ENCODE data around the gene RPL18.

Gene RPL18

GRCh38 chr19:48609571-48610108 lies 9.3 kb downstream of the RPL18 start:
- H3K4me3 ChIP-seq (replicated peaks; ENCODE audit: insufficient read depth, low read length), result no peak overlapping the region
- DNase-seq (ENCODE audit: low read depth in 1 of 2, low spot score in 1 of 2), result no peak
- no peaks in the 10 kb centered on the region for H3K27me3 ChIP-seq (ENCODE audit: insufficient read depth, poor library complexity, severe bottlenecking)
- no peak overlapping the region for H3K27ac ChIP-seq (replicated peaks)
- TF ChIP-seq SPI1 (IDR thresholded peaks at IDR 0.05; ENCODE audit: borderline replicate concordance, low read depth) (no peak), REST (IDR thresholded peaks at IDR 0.05; ENCODE audit: insufficient replicate concordance, low read depth) (no peak), POLR2AphosphoS5 (IDR thresholded peaks at IDR 0.05; ENCODE audit: low read depth) (no peak), CTCF (IDR thresholded peaks at IDR 0.05; ENCODE audit: insufficient read depth, low read length) (no peak), GABPA (IDR thresholded peaks at IDR 0.05; ENCODE audit: low read depth) (no peak)

GRCh38 chr19:48608798-48609263 lies 10.1 kb downstream of the RPL18 start:
- Histone ChIP-seq H3K27ac (replicated peaks) (no peak overlapping the region), H3K27me3 (ENCODE audit: insufficient read depth, poor library complexity, severe bottlenecking) (no peaks in the 10 kb centered on the region), H3K4me3 (replicated peaks; ENCODE audit: insufficient read depth, low read length) (no peak overlapping the region)
- peak in 1 of 2 experiments; percentile 73 for DNase-seq (ENCODE audit: low read depth in 1 of 2, low spot score in 1 of 2)
- TF ChIP-seq REST (IDR thresholded peaks at IDR 0.05; ENCODE audit: insufficient replicate concordance, low read depth), result no peak
- TF ChIP-seq GABPA (IDR thresholded peaks at IDR 0.05; ENCODE audit: low read depth), result no peak
- TF ChIP-seq POLR2AphosphoS5 (IDR thresholded peaks at IDR 0.05; ENCODE audit: low read depth), result no peak
- TF ChIP-seq CTCF (IDR thresholded peaks at IDR 0.05; ENCODE audit: insufficient read depth, low read length), result peak; percentile 89

GRCh38 chr19:48607359-48607755 lies 11.6 kb downstream of the RPL18 start:
- Histone ChIP-seq H3K27me3 (ENCODE audit: insufficient read depth, poor library complexity, severe bottlenecking) (no peaks in the 10 kb centered on the region), H3K27ac (replicated peaks) (no peak overlapping the region), H3K4me3 (replicated peaks; ENCODE audit: insufficient read depth, low read length) (no peak overlapping the region)
- TF ChIP-seq GABPA (IDR thresholded peaks at IDR 0.05; ENCODE audit: low read depth) (no peak), CTCF (IDR thresholded peaks at IDR 0.05; ENCODE audit: insufficient read depth, low read length) (no peak), SPI1 (IDR thresholded peaks at IDR 0.05; ENCODE audit: borderline replicate concordance, low read depth) (no peak), REST (IDR thresholded peaks at IDR 0.05; ENCODE audit: insufficient replicate concordance, low read depth) (no peak), POLR2AphosphoS5 (IDR thresholded peaks at IDR 0.05; ENCODE audit: low read depth) (no peak)
- DNase-seq (ENCODE audit: low read depth in 1 of 2, low spot score in 1 of 2), result no peak
